Testis (tissue), 3 donors: ENCODE data around the gene OR52J3. TPM values are rescaled to one million over a fixed set of nuclear protein-coding genes. Genes with fewer than 3 reads are reported as not detected.

Experiments used
- polyA plus RNA-seq: library from polyadenylated mRNA; stranded (reverse); fragments of 350-450 nt; fragmentation: Illumina TruSeq; extraction: RNeasy Lipid Tissue Mini Kit (QIAGEN cat#74804); gene quantifications from one replicate; pipeline ENCODE4 v1.2.3, GENCODE V29; 2014; ENCODE audit warnings: low read depth, low replicate concordance; ENCODE audit not compliant: insufficient read depth
- total RNA-seq, 2 donors: library from RNA; depleted of rRNA; stranded (reverse); fragments of >200 nt; gene quantifications; one replicate each; pipeline ENCODE4 v1.2.3, GENCODE V29; 2016

The OR52J3 gene
- total and polyA plus RNA-seq, 3 donors from 2014 or later: not detected

Other genes starting within 250 kb of the OR52J3 start
- gene OR52R1, start 242.1 kb upstream of the OR52J3 start, total RNA-seq: not detected
- not detected for gene OR52R1, start 242.1 kb upstream of the OR52J3 start, polyA plus RNA-seq
- gene OR51F2, start 225.2 kb upstream of the OR52J3 start, total RNA-seq: not detected
- gene OR51F2, start 225.2 kb upstream of the OR52J3 start, polyA plus RNA-seq: not detected
- gene OR51S1, start 197.3 kb upstream of the OR52J3 start, total RNA-seq: under 1 TPM in 1 of 2 donors, not detected in 1; 0.31 TPM
- gene OR51S1, start 197.3 kb upstream of the OR52J3 start, polyA plus RNA-seq: not detected
- not detected for gene OR51T1, start 164.6 kb upstream of the OR52J3 start, total RNA-seq
- not detected for gene OR51T1, start 164.6 kb upstream of the OR52J3 start, polyA plus RNA-seq
- gene OR51A7, start 142.7 kb upstream of the OR52J3 start, total RNA-seq: under 1 TPM; 0.24 to 0.62 TPM
- gene OR51A7, start 142.7 kb upstream of the OR52J3 start, polyA plus RNA-seq: not detected
- not detected for gene OR51G2, start 127.2 kb upstream of the OR52J3 start, total RNA-seq
- not detected for gene OR51G2, start 127.2 kb upstream of the OR52J3 start, polyA plus RNA-seq
- gene OR51G1, start 122.2 kb upstream of the OR52J3 start, total RNA-seq: not detected
- gene OR51G1, start 122.2 kb upstream of the OR52J3 start, polyA plus RNA-seq: not detected
- gene OR51A4, start 98.9 kb upstream of the OR52J3 start, total RNA-seq: not detected
- gene OR51A4, start 98.9 kb upstream of the OR52J3 start, polyA plus RNA-seq: not detected
- gene OR51A2, start 90.8 kb upstream of the OR52J3 start, total RNA-seq: not detected
- not detected for gene OR51A2, start 90.8 kb upstream of the OR52J3 start, polyA plus RNA-seq
- not detected for gene OR51L1, start 51.7 kb upstream of the OR52J3 start, total RNA-seq
- gene OR51L1, start 51.7 kb upstream of the OR52J3 start, polyA plus RNA-seq: not detected
- gene OR52E2, start 13.1 kb downstream of the OR52J3 start, total RNA-seq: under 1 TPM in 1 of 2 donors, not detected in 1; 0.37 TPM
- not detected for gene OR52E2, start 13.1 kb downstream of the OR52J3 start, polyA plus RNA-seq
- not detected for gene OR52E1, start 23.0 kb downstream of the OR52J3 start, total RNA-seq
- gene OR52E1, start 23.0 kb downstream of the OR52J3 start, polyA plus RNA-seq: not detected
- under 1 TPM; 0.37 to 0.55 TPM for gene OR52A5, start 91.8 kb downstream of the OR52J3 start, total RNA-seq
- not detected for gene OR52A5, start 91.8 kb downstream of the OR52J3 start, polyA plus RNA-seq
- gene OR52A1, start 108.2 kb downstream of the OR52J3 start, total RNA-seq: under 1 TPM; 0.19 to 0.47 TPM
- not detected for gene OR52A1, start 108.2 kb downstream of the OR52J3 start, polyA plus RNA-seq
- not detected for gene OR51V1, start 154.2 kb downstream of the OR52J3 start, total RNA-seq
- not detected for gene OR51V1, start 154.2 kb downstream of the OR52J3 start, polyA plus RNA-seq
- 10 to 100 TPM in 1 of 2 donors, not detected in 1; 11.8 TPM for gene HBB, start 180.5 kb downstream of the OR52J3 start, total RNA-seq
- gene HBB, start 180.5 kb downstream of the OR52J3 start, polyA plus RNA-seq: 55.6 TPM
- gene HBD, start 188.0 kb downstream of the OR52J3 start, total RNA-seq: not detected
- gene HBD, start 188.0 kb downstream of the OR52J3 start, polyA plus RNA-seq: not detected
- gene HBG1, start 203.3 kb downstream of the OR52J3 start, total RNA-seq: not detected
- gene HBG1, start 203.3 kb downstream of the OR52J3 start, polyA plus RNA-seq: not detected
- gene HBG2, start 208.3 kb downstream of the OR52J3 start, total RNA-seq: not detected
- not detected for gene HBG2, start 208.3 kb downstream of the OR52J3 start, polyA plus RNA-seq
- gene HBE1, start 223.4 kb downstream of the OR52J3 start, total RNA-seq: under 1 TPM in 1 of 2 donors, not detected in 1; 0.87 TPM
- gene HBE1, start 223.4 kb downstream of the OR52J3 start, polyA plus RNA-seq: not detected